Karpas-422 (cell line): Measurements from ENCODE around the gene MMP15. TPM values are rescaled to one million over a fixed set of nuclear protein-coding genes. Genes with fewer than 3 reads are reported as not detected.

ENCODE experiments used
- DNase-seq: peaks from one replicate; pipeline ENCODE4 v3.0.0-alpha.2; 2015
- H2AFZ ChIP-seq: fragments of 200-600 bp; sonication (generic); 2 replicates; pipeline ENCODE4 v1.6.1; 2014; ENCODE audit warnings: antibody characterized with exemption, low read length, mixed read lengths
- H3K27ac ChIP-seq: fragments of 200-600 bp; sonication (generic); 2 replicates; pipeline ENCODE4 v1.5.1; 2014; ENCODE audit warnings: mild to moderate bottlenecking, low read length, moderate library complexity
- H3K27me3 ChIP-seq: fragments of 200-600 bp; sonication (generic); 2 replicates; pipeline ENCODE4 v1.6.1; 2014; ENCODE audit warnings: low read length, mixed read lengths
- H3K36me3 ChIP-seq: fragments of 200-600 bp; sonication (generic); 2 replicates; pipeline ENCODE4 v1.6.1; 2014; ENCODE audit warnings: low read length, mixed read lengths; ENCODE audit not compliant: insufficient read depth
- H3K4me1 ChIP-seq: fragments of 200-600 bp; sonication (generic); 2 replicates; pipeline ENCODE4 v1.6.1; 2014; ENCODE audit warnings: mild to moderate bottlenecking, low read length, mixed read lengths
- H3K4me2 ChIP-seq: fragments of 200-600 bp; sonication (generic); 2 replicates; pipeline ENCODE4 v1.6.1; 2014; ENCODE audit warnings: low read length, low read depth, mild to moderate bottlenecking; ENCODE audit not compliant: poor library complexity, severe bottlenecking
- H3K4me3 ChIP-seq: fragments of 200-600 bp; sonication (generic); 2 replicates; pipeline ENCODE4 v1.5.1; 2014; ENCODE audit warnings: mild to moderate bottlenecking, antibody characterized with exemption, low read length, mixed read lengths
- H3K79me2 ChIP-seq: fragments of 200-600 bp; sonication (generic); 2 replicates; pipeline ENCODE4 v1.6.1; 2014; ENCODE audit warnings: mild to moderate bottlenecking, low read length, mixed read lengths
- H3K9ac ChIP-seq: fragments of 200-600 bp; sonication (generic); 2 replicates; pipeline ENCODE4 v1.6.0; 2014; ENCODE audit warnings: low read length
- H3K9me2 ChIP-seq: fragments of 200-600 bp; sonication (generic), shearing (Covaris generic); replicated peaks from 2 replicates; pipeline ENCODE4 v1.6.0; 2014; ENCODE audit warnings: mild to moderate bottlenecking, low read length, moderate library complexity; ENCODE audit not compliant: insufficient read depth
- H3K9me3 ChIP-seq: fragments of 300-700, 200-600 bp; sonication (generic); 2 replicates; pipeline ENCODE4 v1.6.1; 2014; ENCODE audit warnings: low read length, mixed read lengths
- H4K20me1 ChIP-seq: fragments of 200-600 bp; sonication (generic); 2 replicates; pipeline ENCODE4 v1.6.1; 2014; ENCODE audit warnings: mild to moderate bottlenecking, antibody characterized with exemption, low read length, low read depth; ENCODE audit not compliant: insufficient read depth
- total RNA-seq: library from RNA; depleted of rRNA; stranded (reverse); fragments of >200 nt; shearing (Covaris generic); gene quantifications from 2 replicates; pipeline ENCODE4 v1.2.3, GENCODE V29; 2014; ENCODE audit warnings: low replicate concordance

MMP15 gene
- total RNA-seq, 1 experiment from 2014 or later = 4.1 TPM

DNA sequence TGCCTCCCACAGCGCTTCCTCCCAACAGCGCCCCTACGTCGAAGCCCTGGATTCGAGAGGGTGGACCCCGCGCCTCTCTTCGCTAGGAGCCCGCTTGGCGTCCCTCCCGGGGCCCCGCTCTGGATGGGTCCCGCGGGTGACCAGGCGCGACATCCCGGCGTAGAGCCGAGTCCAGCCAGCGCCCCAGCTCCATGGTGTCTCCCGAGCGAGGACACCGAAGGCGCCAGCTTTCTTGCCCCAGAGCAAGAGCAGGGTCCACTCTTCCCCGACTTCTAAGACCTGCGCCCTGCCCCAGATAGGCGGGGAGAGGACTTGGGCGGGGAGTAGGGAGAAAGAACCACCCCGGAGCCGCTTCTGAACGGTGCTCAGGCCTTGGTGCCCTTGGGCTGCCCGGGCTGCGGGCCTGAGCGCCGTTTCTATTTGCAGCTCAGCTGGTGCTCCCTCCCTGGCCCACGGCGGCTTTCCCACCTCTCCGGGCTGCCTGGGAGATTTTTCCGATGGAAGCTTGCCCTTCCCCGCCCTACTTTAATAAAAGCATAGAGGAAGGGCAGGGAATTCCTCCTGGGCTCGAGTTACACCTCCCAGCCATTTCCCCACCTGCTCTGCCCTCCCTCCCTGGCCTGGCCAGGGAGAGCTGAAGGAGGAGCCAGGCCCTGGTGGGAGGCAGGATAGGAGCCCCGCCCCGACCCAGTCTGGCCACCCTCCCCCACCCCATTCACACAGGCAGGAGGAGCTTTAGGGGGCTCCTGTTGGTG lies 1.8 kb downstream of the MMP15 start:
- DNase-seq = no peak
- Histone ChIP-seq H3K36me3 (no peaks in the 10 kb centered on the region), H3K79me2 (no peaks in the 10 kb centered on the region), H3K9ac (no peak overlapping the region), H3K4me1 (peaks cover 42% of the 10 kb centered on the region), H2AFZ (no peak overlapping the region), H3K4me2 (peak overlapping the region; percentile 93), H4K20me1 (no peaks in the 10 kb centered on the region), H3K27me3 (no peaks in the 10 kb centered on the region), H3K4me3 (peak overlapping the region; percentile 81; the same call in 1 of the 2 replicates), H3K27ac (no peak overlapping the region), H3K9me2 (no peaks in the 10 kb centered on the region), H3K9me3 (no peaks in the 10 kb centered on the region)

DNA sequence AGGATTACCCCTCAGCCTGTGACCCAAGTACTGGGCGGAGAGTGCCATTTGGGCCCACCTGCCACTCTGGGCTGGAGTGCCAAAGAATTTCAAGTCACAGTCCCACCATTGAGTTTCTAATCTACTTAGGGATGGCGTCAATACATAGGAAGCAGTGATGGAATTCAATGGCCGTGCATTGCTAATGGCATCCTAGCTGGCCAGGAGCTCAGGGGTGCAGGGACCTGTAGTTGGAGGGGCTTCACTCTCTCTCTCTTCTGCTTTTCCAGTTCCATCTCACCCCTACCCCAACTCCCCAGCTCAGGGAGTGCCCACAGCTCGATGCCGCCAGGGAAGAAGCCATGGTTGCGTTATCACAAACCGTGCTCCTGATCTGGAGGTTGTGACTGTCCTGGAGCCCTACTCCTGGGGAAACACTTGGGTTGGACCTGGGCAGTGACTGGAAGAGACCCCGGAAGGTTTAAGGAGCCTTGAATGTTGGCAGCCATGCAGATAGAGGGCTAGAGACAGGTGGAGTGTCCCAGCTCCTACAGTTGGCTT lies 2.4 kb downstream of the MMP15 start:
- no peaks in the 10 kb centered on the region for H3K9me3 ChIP-seq
- H3K9ac ChIP-seq = no peak overlapping the region
- H4K20me1 ChIP-seq = no peaks in the 10 kb centered on the region
- H3K4me2 ChIP-seq = no peak overlapping the region
- no peak overlapping the region for H3K4me3 ChIP-seq
- no peaks in the 10 kb centered on the region for H3K9me2 ChIP-seq
- no peaks in the 10 kb centered on the region for H3K79me2 ChIP-seq
- H3K36me3 ChIP-seq = no peaks in the 10 kb centered on the region
- no peak overlapping the region for H2AFZ ChIP-seq
- no peak overlapping the region for H3K27ac ChIP-seq
- no peak for DNase-seq
- H3K4me1 ChIP-seq = peaks cover 49% of the 10 kb centered on the region
- no peaks in the 10 kb centered on the region for H3K27me3 ChIP-seq

DNA sequence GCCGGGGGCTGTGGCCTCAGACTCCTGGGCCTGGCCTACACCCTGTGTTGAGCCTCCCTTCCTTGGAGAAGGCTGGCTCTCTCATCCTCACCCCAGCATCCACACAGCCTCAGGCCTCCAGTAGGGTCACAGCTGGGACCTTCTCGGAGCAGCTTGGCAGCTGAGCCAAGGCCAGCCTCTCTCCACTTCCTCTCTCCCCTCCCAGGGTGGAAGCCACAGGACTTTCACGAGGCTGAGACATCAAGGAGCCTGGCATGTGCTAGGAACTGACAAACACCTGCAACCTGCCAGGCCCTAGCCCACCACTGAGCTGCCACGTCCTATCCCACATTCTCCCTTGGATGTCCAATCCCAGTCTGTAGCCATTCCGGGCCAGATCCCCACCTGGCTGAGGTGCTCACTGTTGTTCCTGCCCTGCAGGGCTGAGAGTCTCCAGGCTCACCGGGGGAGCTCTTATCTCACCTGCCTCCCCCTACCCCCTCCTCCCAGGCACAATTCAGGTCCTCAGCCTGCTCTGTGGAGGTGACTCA lies 3.1 kb downstream of the MMP15 start:
- Histone ChIP-seq H3K27ac (no peak overlapping the region), H3K9me2 (no peaks in the 10 kb centered on the region), H3K9ac (no peak overlapping the region), H3K79me2 (no peaks in the 10 kb centered on the region), H3K9me3 (no peaks in the 10 kb centered on the region), H3K4me1 (peaks cover 55% of the 10 kb centered on the region), H3K4me2 (no peak overlapping the region), H3K27me3 (no peaks in the 10 kb centered on the region), H3K36me3 (no peaks in the 10 kb centered on the region), H3K4me3 (no peak overlapping the region), H4K20me1 (no peaks in the 10 kb centered on the region), H2AFZ (no peak overlapping the region)
- no peak for DNase-seq

GRCh38 chr16:58029410-58029809 lies 3.9 kb downstream of the MMP15 start:
- Histone ChIP-seq H3K9ac (no peak overlapping the region), H2AFZ (no peak overlapping the region), H3K36me3 (no peaks in the 10 kb centered on the region), H3K9me3 (no peaks in the 10 kb centered on the region), H3K4me3 (no peak overlapping the region), H3K9me2 (no peaks in the 10 kb centered on the region), H3K27me3 (no peaks in the 10 kb centered on the region), H3K79me2 (no peaks in the 10 kb centered on the region), H3K4me1 (peaks cover 63% of the 10 kb centered on the region), H3K4me2 (no peak overlapping the region), H3K27ac (no peak overlapping the region), H4K20me1 (no peaks in the 10 kb centered on the region)
- DNase-seq = no peak

- Histone ChIP-seq H3K79me2 (no peaks in the 10 kb centered on the region), H3K4me1 (peaks cover 66% of the 10 kb centered on the region), H3K27ac (no peak overlapping the region), H3K4me3 (no peak overlapping the region), H3K27me3 (no peaks in the 10 kb centered on the region), H4K20me1 (no peaks in the 10 kb centered on the region), H3K9ac (no peak overlapping the region), H3K9me3 (no peaks in the 10 kb centered on the region), H3K9me2 (no peaks in the 10 kb centered on the region), H2AFZ (no peak overlapping the region), H3K36me3 (no peaks in the 10 kb centered on the region), H3K4me2 (no peak overlapping the region)
- DNase-seq = no peak
Observed at GRCh38 chr16:58030136-58030840, 4.7 kb downstream of the MMP15 start.

DNA sequence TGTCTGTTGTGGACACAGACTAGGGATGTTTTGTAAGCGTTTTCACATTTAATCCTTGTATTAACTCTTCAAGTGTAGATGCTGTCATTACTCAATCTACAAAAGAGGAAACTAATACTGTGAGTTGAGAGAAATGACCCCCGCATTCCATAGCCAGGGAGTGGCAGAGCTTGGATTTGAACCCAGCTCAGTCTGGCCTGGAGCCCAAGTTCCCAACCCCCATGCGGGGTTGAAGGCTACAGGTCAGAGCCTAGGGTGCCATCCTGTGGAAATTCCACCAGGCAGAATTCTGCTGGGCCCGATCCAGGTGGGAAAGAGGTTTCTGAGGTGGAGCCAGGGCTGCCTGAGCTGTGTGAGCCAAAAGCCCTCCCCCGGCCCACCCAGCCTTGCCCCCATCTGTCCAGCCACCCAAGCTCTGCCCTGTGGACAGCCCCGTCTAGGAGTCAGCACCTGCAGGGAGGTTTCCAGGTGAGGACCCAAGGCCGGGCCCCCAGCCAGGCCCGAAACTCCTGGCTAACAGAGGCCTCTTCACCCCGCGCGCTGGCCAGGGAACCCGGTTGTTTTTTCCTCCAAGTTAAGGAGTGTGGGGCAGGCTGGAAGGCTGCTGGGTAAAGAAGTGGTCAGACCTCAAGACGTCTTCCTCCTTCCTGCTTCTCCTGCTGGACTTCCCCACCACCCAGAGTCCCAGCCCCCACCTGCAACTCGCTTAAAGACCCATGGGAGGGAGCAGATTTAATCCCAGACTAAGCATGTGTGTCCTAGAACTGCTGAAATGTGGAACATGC lies 5.7 kb downstream of the MMP15 start:
- H3K9ac ChIP-seq = no peak overlapping the region
- no peak overlapping the region for H3K4me3 ChIP-seq
- peaks cover 70% of the 10 kb centered on the region for H3K4me1 ChIP-seq
- H3K9me2 ChIP-seq = no peaks in the 10 kb centered on the region
- H3K79me2 ChIP-seq = no peaks in the 10 kb centered on the region
- no peak overlapping the region for H3K4me2 ChIP-seq
- H3K27me3 ChIP-seq = no peaks in the 10 kb centered on the region
- H3K27ac ChIP-seq = no peak overlapping the region
- no peak for DNase-seq
- H3K36me3 ChIP-seq = no peaks in the 10 kb centered on the region
- no peaks in the 10 kb centered on the region for H3K9me3 ChIP-seq
- H2AFZ ChIP-seq = no peak overlapping the region
- H4K20me1 ChIP-seq = no peaks in the 10 kb centered on the region

DNA sequence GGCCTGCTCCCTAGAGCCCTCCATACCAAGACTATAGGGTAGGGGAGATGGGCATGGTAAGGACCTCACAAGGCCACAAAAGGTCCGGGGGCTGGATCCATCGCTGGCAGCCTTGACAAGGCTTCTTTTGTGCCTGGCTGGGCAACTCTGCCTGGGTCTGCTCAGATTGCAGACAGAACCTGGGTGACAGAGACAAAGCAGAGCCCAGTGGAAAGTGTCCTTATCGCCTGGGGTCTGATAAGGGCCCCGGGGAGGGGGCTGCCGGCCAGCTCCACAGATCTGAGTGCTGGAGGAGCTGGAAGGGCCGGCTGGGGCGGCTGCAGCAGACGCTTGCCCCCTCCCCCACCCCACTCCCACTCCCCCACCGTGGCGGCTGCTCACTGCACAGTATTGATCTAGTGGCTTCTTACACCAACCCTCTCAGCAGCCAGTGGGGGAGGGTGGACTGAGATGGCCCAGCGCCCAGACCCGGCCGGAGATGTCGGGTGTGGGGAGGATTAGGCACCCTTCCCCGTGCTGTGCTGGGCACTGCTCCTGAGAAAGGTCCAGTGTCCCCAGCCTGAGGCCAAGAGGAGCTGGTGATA lies 7.2 kb downstream of the MMP15 start:
- H3K79me2 ChIP-seq = no peaks in the 10 kb centered on the region
- H3K27me3 ChIP-seq = no peaks in the 10 kb centered on the region
- no peaks in the 10 kb centered on the region for H3K36me3 ChIP-seq
- 0 out of 2 replicates have a peak overlapping the region, but pooled peaks have one; percentile 8 for H3K4me3 ChIP-seq
- H3K9me2 ChIP-seq = no peaks in the 10 kb centered on the region
- H3K9me3 ChIP-seq = no peaks in the 10 kb centered on the region
- no peaks in the 10 kb centered on the region for H4K20me1 ChIP-seq
- peak overlapping the region; percentile 89 for H3K4me2 ChIP-seq
- peaks cover 66% of the 10 kb centered on the region for H3K4me1 ChIP-seq
- peak overlapping the region; percentile 96 for H3K27ac ChIP-seq
- DNase-seq = no peak
- H3K9ac ChIP-seq = peak overlapping the region; percentile 76
- no peak overlapping the region for H2AFZ ChIP-seq
